Endothelial cell of umbilical vein (primary cell): Measurements from ENCODE around the gene MAML3. TPM values are rescaled to one million over a fixed set of nuclear protein-coding genes. Genes with fewer than 3 reads are reported as not detected.

Experiments
- BruUV-seq: library from RNA; stranded (reverse); fragments of 400-500 nt; replicated peaks from 2 replicates; lab custom pipeline; 2021; lab: Mats Ljungman, UMichigan
- CTCF ChIA-PET: fragments of 300-600, 350-600 bp; sonication (Branson Sonifier 250); formaldehyde crosslinking; loops from one replicate; lab custom pipeline; 2021; ENCODE audit warnings: antibody characterized with exemption, inconsistent platforms; lab: Charles Lee
- POLR2A ChIA-PET: fragments of 300-600, 350-600 bp; sonication (Branson Sonifier 250); formaldehyde crosslinking; loops from one replicate; lab custom pipeline; 2021; ENCODE audit warnings: antibody characterized with exemption, inconsistent platforms; lab: Charles Lee
- DNase-seq: peaks from one replicate; pipeline ENCODE4 v3.0.0-alpha.2; 2011; ENCODE audit warnings: low read depth, low spot score
- FAIRE-seq: peaks from 2 replicates; lab custom pipeline; 2011; peaks lifted over from hg19 to GRCh38; lab: Jason Lieb, UNC
- H2AFZ ChIP-seq: 2 replicates; pipeline ENCODE4 v1.6.0; 2012; ENCODE audit warnings: low read depth, low read length, control low read depth, inconsistent platforms
- H3K27ac ChIP-seq: 2 replicates; pipeline ENCODE4 v1.5.1; 2011; ENCODE audit warnings: low read depth, mild to moderate bottlenecking, control low read depth, low read length, moderate library complexity; ENCODE audit not compliant: insufficient read depth
- H3K27me3 ChIP-seq, 2 experiments: 2 replicates each; pipeline versions ENCODE4 v1.6.0 to v1.6.1; 2011; ENCODE audit warnings: low read length in 2 of 2, mixed read lengths in 1 of 2; ENCODE audit not compliant: control insufficient read depth in 2 of 2, insufficient read depth in 2 of 2
- H3K36me3 ChIP-seq, 2 experiments: 2 replicates in 1 of 2; 3 replicates in 1 of 2; pipeline ENCODE4 v1.5.1; 2011; ENCODE audit warnings: low read length in 2 of 2, mild to moderate bottlenecking in 1 of 2, moderate library complexity in 1 of 2; ENCODE audit not compliant: control insufficient read depth in 2 of 2, insufficient read depth in 2 of 2; ENCODE audit errors: extremely low read depth in 1 of 2
- H3K4me1 ChIP-seq: 3 replicates; pipeline ENCODE4 v1.5.1; 2011; ENCODE audit warnings: mild to moderate bottlenecking, low read length; ENCODE audit not compliant: control insufficient read depth, insufficient read depth; ENCODE audit errors: extremely low read depth
- H3K4me2 ChIP-seq: 2 replicates; pipeline ENCODE4 v1.6.1; 2011; ENCODE audit warnings: low read length, control low read depth, mixed read lengths; ENCODE audit not compliant: insufficient read depth
- H3K4me3 ChIP-seq, 3 experiments: fragments of 200-600 bp in 1 of 3; sonication (generic), shearing (Covaris generic) in 1 of 3; replicated peaks in 1 of 3; 2 replicates each; pipeline ENCODE4 v1.5.1; 2011 to 2016; ENCODE audit warnings: control low read depth in 3 of 3, low read length in 3 of 3, mild to moderate bottlenecking in 2 of 3, inconsistent platforms in 1 of 3, low read depth in 1 of 3, moderate library complexity in 1 of 3; ENCODE audit not compliant: insufficient read depth in 1 of 3
- H3K79me2 ChIP-seq: 2 replicates; pipeline ENCODE4 v1.6.0; 2012; ENCODE audit warnings: low read length, inconsistent platforms; ENCODE audit not compliant: control insufficient read depth, insufficient read depth
- H3K9ac ChIP-seq: replicated peaks from 2 replicates; pipeline ENCODE3; 2011; ENCODE audit warnings: low read length, control low read depth; ENCODE audit not compliant: insufficient read depth; ENCODE audit errors: extremely low read depth
- H3K9me1 ChIP-seq: replicated peaks from 3 replicates; pipeline ENCODE4 v1.6.0; 2011; ENCODE audit warnings: mild to moderate bottlenecking, low read length; ENCODE audit not compliant: control insufficient read depth, insufficient read depth; ENCODE audit errors: extremely low read depth
- H3K9me3 ChIP-seq: replicated peaks from 2 replicates; pipeline ENCODE4 v1.5.1; 2012; ENCODE audit warnings: low read length, inconsistent platforms; ENCODE audit not compliant: control insufficient read depth, insufficient read depth
- H4K20me1 ChIP-seq: replicated peaks from 2 replicates; pipeline ENCODE3; 2011; ENCODE audit warnings: mild to moderate bottlenecking, low read length; ENCODE audit not compliant: control insufficient read depth, insufficient read depth; ENCODE audit errors: extremely low read depth
- EZH2 ChIP-seq: IDR thresholded peaks from 2 replicates; pipeline ENCODE4 v1.6.1; 2012; ENCODE audit warnings: borderline replicate concordance, low read depth, mild to moderate bottlenecking, moderate library complexity, low read length, inconsistent platforms; ENCODE audit not compliant: severe bottlenecking
- FOS ChIP-seq: IDR thresholded peaks from 2 replicates; pipeline ENCODE4 v1.6.1; 2011; ENCODE audit warnings: mild to moderate bottlenecking, low read length, moderate library complexity, borderline replicate concordance; ENCODE audit not compliant: insufficient read depth
- GATA2 ChIP-seq: IDR thresholded peaks from 2 replicates; pipeline ENCODE4 v1.7.0; 2011; ENCODE audit warnings: low read depth, mild to moderate bottlenecking, moderate library complexity, mixed read lengths, low read length; ENCODE audit not compliant: insufficient read length, insufficient read depth
- JUN ChIP-seq: IDR thresholded peaks from 2 replicates; pipeline ENCODE4 v1.6.1; 2011; ENCODE audit warnings: borderline replicate concordance, low read depth; ENCODE audit not compliant: insufficient read length, insufficient read depth
- MYC ChIP-seq: IDR thresholded peaks from one replicate; pipeline ENCODE4 v1.6.1; 2011; ENCODE audit warnings: mild to moderate bottlenecking, low read depth, low read length
- POLR2A ChIP-seq: IDR thresholded peaks from 2 replicates; pipeline ENCODE4 v1.6.1; 2012; ENCODE audit warnings: low read depth, mild to moderate bottlenecking, control low read depth, low read length
- POLR2AphosphoS5 ChIP-seq: IDR thresholded peaks from 2 replicates; pipeline ENCODE4 v1.6.1; 2012; ENCODE audit warnings: low read depth, mild to moderate bottlenecking, control low read depth, low read length, moderate library complexity; ENCODE audit not compliant: insufficient read depth
- dilution Hi-C: fragments of 300-500 bp; cut with MboI; formaldehyde crosslinking; loops from one replicate; pipeline ENCODE4 v1.15.0; 2019; ENCODE audit warnings: low sequenced_read_pairs; ENCODE audit not compliant: extremely low pct_ligation_motif_present
- intact Hi-C: fragments of 100-400 bp; cut with micrococcal nuclease; formaldehyde crosslinking; loops from one replicate; pipeline ENCODE4 v1.10.0; 2022
- polyA plus RNA-seq, 4 experiments: library from polyadenylated mRNA; depleted of rRNA in 3 of 4; stranded (reverse) in 3 of 4; unstranded in 1 of 4; fragments of >200 nt; gene quantifications; 2 replicates each; pipeline versions ENCODE4 v1.2.1 to v1.2.3, GENCODE V29; 2011 to 2012; ENCODE audit warnings: missing spikeins in 1 of 4
- total RNA-seq: library from RNA; stranded (reverse); gene quantifications from 2 replicates; pipeline ENCODE4 v1.2.3, GENCODE V29; 2021
- TF ChIP-seq, protein P1 (sequence below): IDR thresholded peaks from 2 replicates; pipeline ENCODE4 v1.6.1; 2011; ENCODE audit not compliant: insufficient read depth, insufficient read length
- TF ChIP-seq, protein P2 (sequence below), 2 donors: IDR thresholded peaks; 1 replicate in 1 of 2; 2 replicates in 1 of 2; pipeline ENCODE4 v1.5.1; 2011; ENCODE audit warnings: low read length in 2 of 2, mild to moderate bottlenecking in 2 of 2, moderate library complexity in 2 of 2, control low read depth in 1 of 2, inconsistent platforms in 1 of 2, low read depth in 1 of 2; ENCODE audit not compliant: insufficient read depth in 1 of 2; ENCODE audit errors: extremely low read depth in 1 of 2

MAML3 gene
- total and polyA plus RNA-seq, 2 donors (not counting 3 experiments of a cell fraction or from before 2014, with no cell fraction given): 14.0 to 20.3 TPM

DNA sequence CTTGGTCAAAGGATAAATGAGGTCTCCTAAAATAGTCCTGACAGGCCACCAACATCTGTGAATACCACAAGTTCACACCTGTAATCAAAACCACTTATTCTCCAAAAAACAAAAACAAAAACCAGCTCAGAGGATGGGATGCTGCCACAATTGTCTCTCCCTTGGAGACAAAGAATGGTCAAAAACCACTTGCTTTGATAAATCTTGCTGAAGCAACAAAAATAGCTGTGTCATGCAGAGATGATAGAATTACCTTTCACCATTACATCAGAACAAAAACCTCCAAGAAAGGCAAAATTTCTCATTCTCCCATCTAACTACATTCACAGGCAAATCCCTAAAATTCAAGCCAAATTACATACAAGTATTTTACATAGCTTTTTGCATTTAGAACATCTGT lies 180.4 kb downstream of the MAML3 start:
- no peaks in the 10 kb centered on the region for H3K79me2 ChIP-seq
- no peak overlapping the region for H3K4me3 ChIP-seq
- no peak overlapping the region for H3K27ac ChIP-seq
- DNase-seq: no peak
- FAIRE-seq: no peak
- CTCF ChIA-PET: interaction anchor here (1.0 to 1.5 kb wide), 6 partner anchors 11 to 386 kb away, joined by 3 to 5 read pairs (median 4); no protein-coding TSS in a partner anchor
- no peaks in the 10 kb centered on the region for H3K9me1 ChIP-seq
- H3K9me3 ChIP-seq: no peaks in the 10 kb centered on the region
- intact Hi-C loops (no loop called here), dilution Hi-C loops (no loop called here)
- no peak overlapping the region for H2AFZ ChIP-seq
- no TSS peak for BruUV-seq
- no peak overlapping the region for H3K4me2 ChIP-seq
- POLR2A ChIA-PET: no interaction called here
- H3K4me1 ChIP-seq: peaks cover 27% of the 10 kb centered on the region
- no peaks in the 10 kb centered on the region for H4K20me1 ChIP-seq
- no peak overlapping the region for H3K9ac ChIP-seq
- TF ChIP-seq EZH2 (no peak), FOS (no peak), POLR2A (no peak), JUN (no peak), GATA2 (no peak), MYC (no peak), POLR2AphosphoS5 (no peak)
- TF ChIP-seq, protein P1, sequence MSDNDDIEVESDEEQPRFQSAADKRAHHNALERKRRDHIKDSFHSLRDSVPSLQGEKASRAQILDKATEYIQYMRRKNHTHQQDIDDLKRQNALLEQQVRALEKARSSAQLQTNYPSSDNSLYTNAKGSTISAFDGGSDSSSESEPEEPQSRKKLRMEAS: no peak
- TF ChIP-seq, protein P2, sequence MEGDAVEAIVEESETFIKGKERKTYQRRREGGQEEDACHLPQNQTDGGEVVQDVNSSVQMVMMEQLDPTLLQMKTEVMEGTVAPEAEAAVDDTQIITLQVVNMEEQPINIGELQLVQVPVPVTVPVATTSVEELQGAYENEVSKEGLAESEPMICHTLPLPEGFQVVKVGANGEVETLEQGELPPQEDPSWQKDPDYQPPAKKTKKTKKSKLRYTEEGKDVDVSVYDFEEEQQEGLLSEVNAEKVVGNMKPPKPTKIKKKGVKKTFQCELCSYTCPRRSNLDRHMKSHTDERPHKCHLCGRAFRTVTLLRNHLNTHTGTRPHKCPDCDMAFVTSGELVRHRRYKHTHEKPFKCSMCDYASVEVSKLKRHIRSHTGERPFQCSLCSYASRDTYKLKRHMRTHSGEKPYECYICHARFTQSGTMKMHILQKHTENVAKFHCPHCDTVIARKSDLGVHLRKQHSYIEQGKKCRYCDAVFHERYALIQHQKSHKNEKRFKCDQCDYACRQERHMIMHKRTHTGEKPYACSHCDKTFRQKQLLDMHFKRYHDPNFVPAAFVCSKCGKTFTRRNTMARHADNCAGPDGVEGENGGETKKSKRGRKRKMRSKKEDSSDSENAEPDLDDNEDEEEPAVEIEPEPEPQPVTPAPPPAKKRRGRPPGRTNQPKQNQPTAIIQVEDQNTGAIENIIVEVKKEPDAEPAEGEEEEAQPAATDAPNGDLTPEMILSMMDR (IDR thresholded peaks at IDR 0.05; ENCODE audit: extremely low read depth in 1 of 2, insufficient read depth in 1 of 2, low read depth in 1 of 2, low read length in 2 of 2): no peak
- no peaks in the 10 kb centered on the region for H3K36me3 ChIP-seq
- no peaks in the 10 kb centered on the region for H3K27me3 ChIP-seq
